ENCODE measurements around the gene SEC14L1.
"Not testable (repeated sequence)": the region's sequence is repeated elsewhere in the genome, so short reads cannot be mapped to it uniquely, and the experiment has no call there.

GRCh38 chr17:77111165-77111933 lies 29.4 kb upstream of the SEC14L1 start:
- not testable (repeated sequence) for TF ChIP-seq FEZF1 (tag by site-specific recombination; IDR thresholded peaks at IDR 0.05); ZNF777 (tag by site-specific recombination; IDR thresholded peaks at IDR 0.05; ENCODE audit: borderline replicate concordance); SP2 (tag by site-specific recombination; IDR thresholded peaks at IDR 0.05); ZBTB17 (tag by site-specific recombination; IDR thresholded peaks at IDR 0.05); ZNF555 (tag by site-specific recombination; conservative IDR thresholded peaks at IDR 0.05); ZNF639 (tag by site-specific recombination; IDR thresholded peaks at IDR 0.05); CTCF (tag by site-specific recombination; IDR thresholded peaks at IDR 0.05); KLF17 (tag by site-specific recombination; IDR thresholded peaks at IDR 0.05); YY1 (tag by site-specific recombination; IDR thresholded peaks at IDR 0.05); ZNF610 (tag by site-specific recombination; IDR thresholded peaks at IDR 0.05; ENCODE audit: borderline replicate concordance); ZNF76 (tag by site-specific recombination; IDR thresholded peaks at IDR 0.05; ENCODE audit: borderline replicate concordance, low read depth)
